T1000 (cell line): ENCODE results near the gene TMOD4.
"Not testable (repeated sequence)": the region's sequence is repeated elsewhere in the genome, so short reads cannot be mapped to it uniquely, and the experiment has no call there.

Source experiments
- DNase-seq: peaks from one replicate; lab custom pipeline; 2025; ENCODE audit warnings: mixed read lengths; lab: John Stamatoyannopoulos, UW

The TMOD4 gene

GRCh38 chr1:151175863-151176262 lies at the start of gene TMOD4:
TSS of gene TMOD4 (minus strand) at chr1:151175981. CDS start at chr1:151174875, 1,106 bp downstream.
- no peak for DNase-seq

DNA sequence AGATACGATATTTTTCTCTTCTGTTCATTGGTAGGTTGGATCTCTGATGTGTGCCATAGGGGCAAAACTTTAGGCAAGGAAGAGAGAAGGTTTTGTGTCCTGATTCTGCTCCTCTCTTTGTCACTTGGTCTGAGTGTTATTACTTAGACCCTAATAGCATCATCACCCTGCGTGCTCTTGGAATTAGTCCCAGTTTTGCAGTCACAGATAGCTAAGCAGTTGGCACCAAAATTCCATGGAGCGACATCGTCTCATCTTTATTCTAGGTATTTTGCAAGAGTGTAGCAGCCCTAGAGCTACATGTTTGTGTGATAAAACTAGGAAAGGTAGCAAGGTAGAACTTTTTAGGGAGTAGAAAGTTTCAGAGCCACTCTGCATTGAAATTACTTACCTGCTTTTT lies 46.3 kb upstream of the TMOD4 start:
- DNase-seq, result no peak

DNA sequence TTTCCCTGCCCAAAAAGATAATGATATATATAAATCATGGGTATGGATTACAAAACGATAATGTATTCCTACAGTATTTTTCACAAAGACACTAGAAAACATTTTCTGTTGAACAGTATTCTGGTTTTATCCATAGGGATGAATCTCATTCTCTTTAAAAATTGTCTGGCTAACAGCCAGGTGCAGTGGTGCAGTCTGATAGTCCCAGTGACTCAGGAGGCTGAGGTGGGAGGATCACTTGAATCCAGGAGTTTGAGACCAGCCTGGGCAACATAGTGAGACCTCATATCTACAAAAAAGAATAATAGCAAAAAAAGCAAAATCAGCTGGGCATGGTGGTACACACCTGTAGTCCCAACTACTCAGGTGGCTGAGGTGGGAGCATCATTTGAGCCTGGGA lies 45.8 kb upstream of the TMOD4 start:
- DNase-seq, result no peak

DNA sequence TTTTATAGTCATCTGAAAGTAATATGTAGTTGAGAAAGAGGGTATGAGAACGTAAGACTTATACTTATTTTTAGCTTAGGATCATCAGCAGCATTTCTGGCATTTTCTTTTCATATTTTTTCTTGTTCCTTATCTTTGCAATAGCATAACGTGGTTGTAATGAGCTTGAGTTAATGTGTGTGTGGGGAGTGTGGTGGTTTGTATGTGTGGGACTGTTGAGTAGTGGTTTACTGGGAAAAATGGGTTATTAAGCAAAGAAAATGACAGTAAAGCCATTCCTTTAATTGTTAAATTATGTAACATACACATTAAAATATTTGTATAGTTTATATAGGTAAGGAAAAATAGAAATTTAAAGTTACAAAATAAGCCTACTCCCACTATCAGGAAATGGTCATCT lies 37.8 kb upstream of the TMOD4 start:
- DNase-seq, result no peak

GRCh38 chr1:151211972-151212705 lies 36.4 kb upstream of the TMOD4 start:
- no peak for DNase-seq

DNA sequence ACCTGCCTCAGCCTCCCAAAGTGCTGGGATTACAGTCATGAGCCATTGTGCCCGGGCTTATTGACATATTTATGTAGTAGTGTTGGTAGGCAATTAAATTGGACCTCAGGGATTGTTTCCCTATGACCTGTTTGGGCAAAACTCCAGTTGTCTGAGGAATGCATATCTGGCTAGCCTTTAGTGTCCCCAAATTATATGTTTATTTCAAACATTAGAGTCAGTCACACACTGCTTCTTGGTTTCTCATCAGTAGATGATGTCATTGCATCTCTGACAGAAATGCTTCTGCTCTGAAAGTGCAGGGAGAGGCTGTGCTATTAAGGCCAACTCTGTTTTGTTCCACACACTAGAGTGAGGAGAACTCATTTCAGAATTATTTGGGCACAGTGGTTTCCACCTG lies 35.0 kb upstream of the TMOD4 start:
- DNase-seq, result peak; percentile 34

- DNase-seq, result not testable (repeated sequence)
Observed at GRCh38 chr1:151205381-151205965, 29.7 kb upstream of the TMOD4 start.

DNA sequence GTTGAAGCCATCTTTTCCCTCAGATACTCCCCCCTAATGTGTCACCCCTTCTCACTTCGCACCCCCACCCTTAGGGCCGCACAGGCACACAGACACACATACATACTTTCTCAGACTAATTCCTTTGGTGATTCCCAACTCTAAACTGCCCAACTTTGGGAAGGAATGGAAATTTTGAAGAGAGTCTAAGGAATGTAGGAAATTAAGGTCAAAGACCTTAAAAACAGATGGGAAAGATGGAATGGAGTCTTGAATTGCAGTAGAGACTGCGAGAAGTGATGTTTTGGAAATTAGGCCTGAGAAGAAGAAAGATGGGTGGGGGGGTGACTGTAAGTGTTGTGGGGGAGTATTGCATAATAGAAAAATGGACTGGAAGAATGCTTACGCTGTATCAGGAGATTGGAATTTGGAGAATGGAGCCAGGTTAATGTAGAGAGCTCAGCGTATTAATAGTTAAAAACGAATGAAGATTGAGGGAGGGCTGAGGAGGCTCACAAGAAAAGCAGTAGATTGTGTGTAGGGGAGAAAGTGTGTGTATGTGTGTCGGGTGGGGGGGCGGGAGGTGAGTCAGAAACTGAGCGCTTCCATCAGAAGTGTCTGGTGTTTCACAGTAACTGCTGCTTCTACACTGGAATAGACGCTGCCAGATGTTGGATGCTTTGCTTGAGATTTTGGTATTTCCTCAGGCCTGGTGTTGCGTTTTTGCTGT lies 24.2 kb upstream of the TMOD4 start:
- peak; percentile 40 for DNase-seq

DNA sequence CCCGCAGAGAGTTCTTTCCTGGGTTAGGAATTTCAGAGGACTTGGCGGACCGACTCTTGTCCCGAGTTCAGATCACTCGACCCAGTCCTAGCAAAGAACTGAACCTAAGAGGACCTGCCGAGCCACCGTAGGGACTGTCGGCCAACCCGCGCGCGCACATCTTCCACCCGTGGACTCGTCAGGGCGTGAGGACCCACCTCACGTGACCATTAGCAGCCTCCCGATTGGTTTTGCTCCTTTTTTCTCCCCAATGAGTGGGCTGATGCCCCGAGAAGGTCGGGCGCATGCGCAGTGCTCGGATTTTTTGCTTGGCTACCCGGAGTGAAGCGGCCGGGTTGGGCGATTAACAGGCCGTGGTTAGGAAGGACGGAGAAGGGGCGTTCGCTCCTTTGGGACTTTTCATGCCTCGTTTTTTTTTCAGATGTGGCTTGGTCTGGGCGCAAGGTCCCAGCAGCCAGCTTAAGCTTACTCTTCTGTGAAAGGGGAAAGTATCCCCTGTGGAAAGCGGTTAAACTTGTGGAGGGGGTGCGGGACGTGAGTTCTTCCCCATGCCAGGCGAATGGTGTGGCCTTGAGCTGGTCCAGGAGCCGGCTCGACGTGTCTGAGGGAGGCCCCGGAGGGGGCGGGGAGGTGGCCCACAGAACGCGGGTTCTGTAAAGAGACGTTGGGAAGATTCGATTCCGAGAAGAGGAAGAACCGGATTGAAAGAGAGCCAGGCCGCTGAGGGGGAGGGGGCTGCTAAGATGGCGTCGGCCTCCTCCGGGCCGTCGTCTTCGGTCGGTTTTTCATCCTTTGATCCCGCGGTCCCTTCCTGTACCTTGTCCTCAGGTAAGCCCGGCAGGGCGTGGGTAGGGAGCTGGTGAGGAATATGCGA lies 22.7 kb upstream of the TMOD4 start, which contains the start of gene PIP5K1A:
TSS of gene PIP5K1A (plus strand) at position 299 of the 874 bp plus-strand sequence. CDS start at position 744, 445 bp downstream.
- peak; percentile 96 for DNase-seq

GRCh38 chr1:151197863-151198253 lies 22.1 kb upstream of the TMOD4 start:
- DNase-seq, result no peak

DNA sequence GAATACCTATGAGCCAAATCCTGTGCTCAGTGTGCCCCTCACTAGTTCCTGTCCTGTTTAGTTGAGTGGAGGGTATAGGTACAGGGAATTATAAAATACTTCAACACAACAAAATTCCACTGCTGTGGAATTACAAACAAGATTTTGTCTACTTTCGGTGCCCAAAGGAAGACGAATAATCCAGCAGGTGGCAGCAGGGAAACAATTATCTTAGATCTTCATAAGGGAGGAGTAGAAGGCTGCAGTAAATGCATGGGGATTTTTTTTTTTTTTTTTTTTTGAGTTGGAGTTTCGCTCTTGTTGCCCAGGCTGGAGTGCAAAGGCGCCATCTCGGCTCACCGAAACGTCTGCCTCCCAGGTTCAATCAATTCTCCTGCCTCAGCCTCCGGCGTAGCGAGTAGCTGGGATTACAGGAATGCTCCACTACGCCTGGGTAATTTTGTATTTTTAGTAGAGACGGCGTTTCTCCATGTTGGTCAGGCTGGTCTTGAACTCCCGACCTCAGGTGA lies 20.6 kb upstream of the TMOD4 start:
- DNase-seq, result peak; percentile 49

- DNase-seq, result peak; percentile 81
Observed at GRCh38 chr1:151194894-151195594, 19.3 kb upstream of the TMOD4 start.

DNA sequence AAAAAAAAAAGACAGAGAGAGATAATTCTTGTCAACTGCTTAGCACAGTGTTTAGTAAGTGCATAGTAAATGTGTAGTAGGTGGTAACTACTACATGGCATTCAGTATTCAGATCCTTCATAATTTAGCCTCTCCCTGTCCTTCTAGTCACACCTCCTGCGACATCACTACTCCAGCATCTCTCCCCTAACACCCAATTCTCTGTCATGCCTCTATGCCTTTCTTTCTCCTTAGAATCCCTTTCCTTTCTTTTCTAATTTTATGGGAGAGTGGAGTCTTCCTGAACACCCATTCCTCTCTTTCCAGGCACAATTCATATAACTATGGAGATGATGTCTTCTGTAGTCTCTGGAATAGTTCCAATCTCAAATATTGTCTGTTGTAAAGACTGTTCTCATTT lies 18.1 kb upstream of the TMOD4 start:
- DNase-seq, result no peak

GRCh38 chr1:151193304-151193703 lies 17.5 kb upstream of the TMOD4 start:
- no peak for DNase-seq

GRCh38 chr1:151192047-151192446 lies 16.3 kb upstream of the TMOD4 start:
- DNase-seq, result no peak

GRCh38 chr1:151189637-151190445 lies 14.1 kb upstream of the TMOD4 start, which contains the start of gene VPS72:
TSS of gene VPS72 (minus strand) at chr1:151190197. CDS start at chr1:151190121, 76 bp downstream.
- peak; percentile 55 for DNase-seq

- not testable (repeated sequence) for DNase-seq
Observed at GRCh38 chr1:151188667-151189066, 12.9 kb upstream of the TMOD4 start.

DNA sequence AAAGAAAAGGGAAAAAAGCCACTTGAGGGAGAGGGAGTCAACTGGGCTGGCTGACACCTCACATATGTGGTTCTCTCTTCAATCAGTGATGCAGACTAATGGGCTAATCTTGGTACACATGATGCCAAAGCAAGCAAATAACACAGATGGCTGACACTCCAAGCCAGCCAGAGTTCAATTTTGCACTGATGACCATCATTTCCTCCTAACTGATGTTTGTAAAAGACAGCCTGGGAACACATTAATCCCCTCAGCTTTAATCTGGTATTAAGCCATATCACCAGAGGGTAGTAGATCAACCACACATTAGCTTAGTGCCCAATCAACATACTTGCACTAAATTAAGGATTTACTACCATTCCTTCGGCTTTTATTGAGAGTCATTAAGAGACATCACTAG lies 11.4 kb upstream of the TMOD4 start:
- no peak for DNase-seq

DNA sequence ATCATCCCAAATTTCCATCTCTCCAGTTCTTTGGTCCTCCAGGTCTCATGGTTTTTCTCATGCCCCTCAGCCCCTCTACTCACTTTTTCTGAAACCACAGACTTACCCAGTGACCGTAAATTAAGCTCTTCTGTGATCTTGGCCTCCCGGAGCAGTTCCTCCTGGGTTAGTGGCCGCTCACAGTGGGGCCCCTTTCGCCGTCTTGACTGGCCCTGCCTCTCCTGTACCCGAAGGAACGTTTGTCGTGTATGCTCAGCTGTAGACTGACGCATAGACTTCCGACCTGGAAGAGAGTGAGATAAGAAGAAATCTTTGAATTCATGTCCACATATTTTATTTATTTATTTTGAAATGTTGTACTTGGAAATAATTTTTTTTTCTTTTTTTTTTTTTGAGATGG lies 8.4 kb upstream of the TMOD4 start:
- no peak for DNase-seq

DNA sequence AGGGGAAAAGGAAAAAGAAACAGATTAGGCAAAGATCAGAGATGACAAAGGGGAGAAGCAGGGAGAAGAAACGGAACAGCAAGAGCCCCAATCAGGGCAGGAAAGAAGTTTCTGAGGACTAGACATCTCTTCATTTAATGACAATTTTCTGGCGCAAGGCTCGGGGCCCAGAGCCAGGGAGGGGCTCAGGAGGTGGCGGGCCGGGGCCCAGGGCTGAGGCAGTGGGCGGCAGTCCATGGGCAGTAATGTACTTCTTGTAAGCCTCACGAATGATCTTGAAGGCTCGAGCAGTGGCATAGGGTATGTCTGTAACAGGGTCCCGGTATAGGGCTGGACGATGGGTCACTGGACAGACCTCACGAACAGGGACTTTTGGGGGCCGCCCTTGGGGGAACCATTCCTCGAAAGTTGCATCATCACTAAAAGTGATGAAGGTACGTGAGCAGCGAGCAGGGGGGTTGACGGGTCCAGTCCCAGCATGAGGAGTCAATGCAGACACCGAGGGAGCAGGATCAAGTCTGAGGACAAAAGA lies 799 bp upstream of the TMOD4 start:
- DNase-seq, result no peak
